ENCODE results near the gene MBNL2.
A peak's percentile ranks its signal among the peaks of the same experiment; 100 is the strongest.

The MBNL2 gene

DNA sequence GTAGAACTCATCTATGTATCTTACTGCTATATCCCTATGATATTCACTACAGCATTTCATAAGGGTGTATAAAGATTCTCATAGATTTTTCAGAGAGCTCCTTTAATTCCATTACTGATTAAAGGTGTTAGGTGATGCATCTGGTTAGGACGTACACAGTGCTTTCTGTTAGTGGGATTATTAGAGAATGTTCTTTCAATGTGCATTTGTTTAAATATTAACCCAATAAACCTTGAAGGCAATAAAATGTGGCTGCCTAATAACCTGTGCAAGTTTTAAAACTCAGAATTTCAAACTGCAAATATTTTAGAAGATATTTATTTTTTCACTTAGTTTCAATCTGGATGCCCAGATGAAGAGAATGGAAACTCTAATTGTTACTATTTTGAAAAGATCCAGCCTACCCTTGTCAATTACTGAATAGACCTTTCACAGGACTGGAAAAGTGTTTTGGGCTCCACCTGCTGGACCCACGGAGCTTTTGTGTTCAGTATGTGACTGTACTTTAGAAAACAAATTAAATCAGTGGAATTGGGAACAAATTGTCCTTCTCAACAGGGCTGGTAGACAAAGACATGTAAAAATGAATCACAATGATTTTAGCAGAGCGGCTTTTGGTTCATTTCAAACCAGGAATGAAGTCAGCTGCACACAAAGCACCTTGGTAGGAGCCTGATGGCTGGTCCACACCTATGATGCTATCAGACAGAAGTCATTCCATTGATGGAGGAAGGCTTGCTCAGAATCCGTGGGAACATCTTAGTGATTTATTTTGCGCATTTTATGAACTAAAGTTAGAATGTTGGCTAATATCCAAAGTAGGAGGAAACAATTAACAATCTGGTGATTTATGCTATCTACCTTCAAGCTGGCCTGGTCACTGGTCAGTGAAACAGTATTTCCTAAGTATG is 122.4 kb downstream of the MBNL2 start:
- DNase-seq (ENCODE audit: low spot score) = peak; percentile 32
- Histone ChIP-seq H3K9me3 (replicated peaks in 1 of 2; ENCODE audit: control insufficient read depth in 2 of 2, insufficient read depth in 1 of 2, low read depth in 1 of 2, low read length in 2 of 2) (no peaks in the 10 kb centered on the region), H3K27me3 (ENCODE audit: control insufficient read depth in 3 of 3, insufficient read depth in 3 of 3, low read depth in 1 of 3, low read length in 3 of 3) (no peaks in the 10 kb centered on the region), H2BK15ac (ENCODE audit: low read length) (no peak overlapping the region), H4K91ac (ENCODE audit: low read depth, low read length, poor library complexity) (no peak overlapping the region), H3K4me1 (ENCODE audit: control insufficient read depth in 2 of 2, insufficient read depth in 1 of 2, low read depth in 1 of 2, low read length in 2 of 2) (peaks cover 0 to 2% of the 10 kb centered on the region in 2 donors), H3K36me3 (replicated peaks in 1 of 2; ENCODE audit: control insufficient read depth in 2 of 2, insufficient read depth in 2 of 2, low read length in 2 of 2) (peaks cover 8 to 20% of the 10 kb centered on the region in 2 donors), H3K79me1 (ENCODE audit: low read depth, low read length) (peaks cover 2% of the 10 kb centered on the region), H2AFZ (ENCODE audit: low read length) (no peak overlapping the region), H2BK5ac (ENCODE audit: low read length) (no peak overlapping the region), H3K27ac (replicated peaks; ENCODE audit: low read length) (no peak overlapping the region), H3K4me2 (ENCODE audit: insufficient read depth, low read length, poor library complexity, severe bottlenecking) (no peak overlapping the region), H2AK5ac (ENCODE audit: low read depth, low read length) (no peak overlapping the region), H3K9ac (ENCODE audit: low read depth, low read length, poor library complexity) (no peak overlapping the region), H2BK12ac (ENCODE audit: low read length) (no peak overlapping the region), H3K4me3 (ENCODE audit: low read length in 2 of 2) (no peak overlapping the region), H3K4ac (ENCODE audit: low read length) (no peak overlapping the region), H3K14ac (ENCODE audit: low read length) (no peak overlapping the region), H3K23ac (ENCODE audit: low read depth, low read length, poor library complexity) (no peak overlapping the region), H2BK120ac (ENCODE audit: low read depth, low read length) (no peak overlapping the region), H3K18ac (ENCODE audit: low read length) (no peak overlapping the region), H4K8ac (ENCODE audit: low read depth, low read length) (no peak overlapping the region)
- no CpG with 5 or more reads among the region's 5 CpGs for WGBS, 2 donors (ENCODE audit: extremely low coverage in 2 of 2, insufficient read length in 2 of 2, insufficient replicate concordance in 1 of 2)

DNA sequence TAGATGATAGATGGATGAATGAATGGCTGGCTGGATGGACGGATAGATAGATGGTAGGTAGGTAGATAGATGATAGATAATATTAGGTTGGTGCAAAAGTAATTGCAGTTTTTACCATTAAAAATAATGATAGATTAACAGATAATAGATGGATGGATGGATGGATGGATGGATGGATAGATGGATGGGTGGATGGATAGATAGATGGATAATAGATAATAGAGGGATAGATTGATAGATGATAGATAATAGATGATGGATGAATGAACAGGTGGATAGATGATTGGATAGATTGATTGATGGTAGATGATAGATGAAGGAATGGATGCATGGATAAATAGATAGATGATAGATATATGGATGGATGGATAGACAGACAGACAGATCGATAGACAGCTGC is 124.0 kb downstream of the MBNL2 start:
- Histone ChIP-seq H2AFZ (ENCODE audit: low read length) (no peak overlapping the region), H4K91ac (ENCODE audit: low read depth, low read length, poor library complexity) (no peak overlapping the region), H3K14ac (ENCODE audit: low read length) (no peak overlapping the region), H3K4me2 (ENCODE audit: insufficient read depth, low read length, poor library complexity, severe bottlenecking) (no peak overlapping the region), H3K27me3 (ENCODE audit: control insufficient read depth in 3 of 3, insufficient read depth in 3 of 3, low read depth in 1 of 3, low read length in 3 of 3) (no peaks in the 10 kb centered on the region), H3K4me1 (ENCODE audit: control insufficient read depth in 2 of 2, insufficient read depth in 1 of 2, low read depth in 1 of 2, low read length in 2 of 2) (peaks cover 0 to 2% of the 10 kb centered on the region in 2 donors), H2BK12ac (ENCODE audit: low read length) (no peak overlapping the region), H3K18ac (ENCODE audit: low read length) (no peak overlapping the region), H3K4me3 (ENCODE audit: low read length in 2 of 2) (no peak overlapping the region), H3K27ac (replicated peaks; ENCODE audit: low read length) (no peak overlapping the region), H3K9ac (ENCODE audit: low read depth, low read length, poor library complexity) (no peak overlapping the region), H4K8ac (ENCODE audit: low read depth, low read length) (no peak overlapping the region), H2BK120ac (ENCODE audit: low read depth, low read length) (no peak overlapping the region), H2BK5ac (ENCODE audit: low read length) (no peak overlapping the region), H2BK15ac (ENCODE audit: low read length) (no peak overlapping the region), H3K23ac (ENCODE audit: low read depth, low read length, poor library complexity) (no peak overlapping the region), H3K9me3 (replicated peaks in 1 of 2; ENCODE audit: control insufficient read depth in 2 of 2, insufficient read depth in 1 of 2, low read depth in 1 of 2, low read length in 2 of 2) (peaks cover 0 to 3% of the 10 kb centered on the region in 2 donors), H3K36me3 (replicated peaks in 1 of 2; ENCODE audit: control insufficient read depth in 2 of 2, insufficient read depth in 2 of 2, low read length in 2 of 2) (peaks cover 8 to 26% of the 10 kb centered on the region in 2 donors), H3K4ac (ENCODE audit: low read length) (no peak overlapping the region), H3K79me1 (ENCODE audit: low read depth, low read length) (peaks cover 2% of the 10 kb centered on the region), H2AK5ac (ENCODE audit: low read depth, low read length) (no peak overlapping the region)
- WGBS, 2 donors (ENCODE audit: extremely low coverage in 2 of 2, insufficient read length in 2 of 2, insufficient replicate concordance in 1 of 2) = 100% methylated on average over 1 of the region's 2 CpGs; no CpG with 5 or more reads in 1 of the 2 donors
- DNase-seq (ENCODE audit: low spot score) = no peak

DNA sequence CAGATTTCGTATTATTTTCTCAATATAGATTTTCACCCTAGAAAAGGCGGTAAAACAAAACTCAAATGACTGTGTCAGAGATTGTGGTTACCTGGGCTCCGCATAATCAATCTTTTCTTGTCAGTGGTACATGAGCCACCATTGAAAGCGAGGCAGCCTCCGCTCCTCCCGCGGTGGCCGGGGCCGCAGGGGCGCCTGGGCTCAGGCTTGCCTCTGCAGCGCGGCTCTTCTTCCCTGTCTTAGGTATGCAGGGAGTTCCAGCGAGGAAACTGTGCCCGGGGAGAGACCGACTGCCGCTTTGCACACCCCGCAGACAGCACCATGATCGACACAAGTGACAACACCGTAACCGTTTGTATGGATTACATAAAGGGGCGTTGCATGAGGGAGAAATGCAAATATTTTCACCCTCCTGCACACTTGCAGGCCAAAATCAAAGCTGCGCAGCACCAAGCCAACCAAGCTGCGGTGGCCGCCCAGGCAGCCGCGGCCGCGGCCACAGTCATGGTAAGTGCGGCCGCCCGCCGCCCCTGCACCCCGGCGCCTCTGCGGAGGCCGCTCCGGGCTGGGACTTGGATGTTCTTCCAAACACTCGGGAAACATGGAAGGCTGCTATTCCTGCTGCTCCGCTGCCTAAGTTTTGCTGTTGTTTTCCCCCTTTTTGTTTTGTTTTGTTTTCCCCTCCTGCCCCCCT is 124.6 kb downstream of the MBNL2 start:
- Histone ChIP-seq H3K79me1 (ENCODE audit: low read depth, low read length) (peaks cover 2% of the 10 kb centered on the region), H2BK5ac (ENCODE audit: low read length) (no peak overlapping the region), H3K4ac (ENCODE audit: low read length) (no peak overlapping the region), H4K91ac (ENCODE audit: low read depth, low read length, poor library complexity) (no peak overlapping the region), H3K4me1 (ENCODE audit: control insufficient read depth in 2 of 2, insufficient read depth in 1 of 2, low read depth in 1 of 2, low read length in 2 of 2) (peaks cover 0 to 2% of the 10 kb centered on the region in 2 donors), H3K23ac (ENCODE audit: low read depth, low read length, poor library complexity) (no peak overlapping the region), H2AFZ (ENCODE audit: low read length) (no peak overlapping the region), H3K4me3 (ENCODE audit: low read length in 2 of 2) (no peak overlapping the region), H2AK5ac (ENCODE audit: low read depth, low read length) (no peak overlapping the region), H2BK120ac (ENCODE audit: low read depth, low read length) (no peak overlapping the region), H4K8ac (ENCODE audit: low read depth, low read length) (no peak overlapping the region), H3K27ac (replicated peaks; ENCODE audit: low read length) (no peak overlapping the region), H3K36me3 (replicated peaks in 1 of 2; ENCODE audit: control insufficient read depth in 2 of 2, insufficient read depth in 2 of 2, low read length in 2 of 2) (peaks cover 8 to 26% of the 10 kb centered on the region in 2 donors), H3K9me3 (replicated peaks in 1 of 2; ENCODE audit: control insufficient read depth in 2 of 2, insufficient read depth in 1 of 2, low read depth in 1 of 2, low read length in 2 of 2) (peaks cover 0 to 8% of the 10 kb centered on the region in 2 donors), H3K27me3 (ENCODE audit: control insufficient read depth in 3 of 3, insufficient read depth in 3 of 3, low read depth in 1 of 3, low read length in 3 of 3) (no peaks in the 10 kb centered on the region), H3K4me2 (ENCODE audit: insufficient read depth, low read length, poor library complexity, severe bottlenecking) (no peak overlapping the region), H3K14ac (ENCODE audit: low read length) (no peak overlapping the region), H2BK15ac (ENCODE audit: low read length) (no peak overlapping the region), H2BK12ac (ENCODE audit: low read length) (no peak overlapping the region), H3K9ac (ENCODE audit: low read depth, low read length, poor library complexity) (no peak overlapping the region), H3K18ac (ENCODE audit: low read length) (peak overlapping the region; percentile 17)
- no CpG with 5 or more reads among the region's 39 CpGs for WGBS, 2 donors (ENCODE audit: extremely low coverage in 2 of 2, insufficient read length in 2 of 2, insufficient replicate concordance in 1 of 2)
- no peak for DNase-seq (ENCODE audit: low spot score)

Measured in neuronal stem cell (in vitro differentiated cells).